K562 (cell line): ENCODE results near the gene NCMAP. TPM values are rescaled to one million over a fixed set of nuclear protein-coding genes. Genes with fewer than 3 reads are reported as not detected.

Experiments
- CTCF ChIP-seq, 3 experiments: IDR thresholded peaks in 2 of 3; conservative IDR thresholded peaks in 1 of 3; 2 replicates each; pipeline ENCODE4 v1.5.1; 2011 to 2012; ENCODE audit warnings: low read length in 3 of 3, mild to moderate bottlenecking in 3 of 3, control low read depth in 2 of 3, improper control_type of control experiment in 1 of 3, inconsistent platforms in 1 of 3, low read depth in 1 of 3, mixed read lengths in 1 of 3, moderate library complexity in 1 of 3; ENCODE audit not compliant: insufficient read depth in 2 of 3
- E4F1 ChIP-seq: fragments of 250-450 bp; sonication (Bioruptor Pico); IDR thresholded peaks from 2 replicates; pipeline ENCODE4 v1.5.0; 2021; ENCODE audit warnings: mild to moderate bottlenecking, borderline replicate concordance
- HDAC6 ChIP-seq: IDR thresholded peaks from 2 replicates; pipeline ENCODE4 v1.6.1; 2012; ENCODE audit warnings: low read depth, mild to moderate bottlenecking, control low read depth, inconsistent platforms, low read length, moderate library complexity
- JUND ChIP-seq, 2 experiments: IDR thresholded peaks; 2 replicates in 1 of 2; 3 replicates in 1 of 2; pipeline ENCODE4 v1.6.1; 2011; ENCODE audit warnings: borderline replicate concordance in 2 of 2, low read depth in 2 of 2, low read length in 2 of 2, improper control_type of control experiment in 1 of 2, missing biosample characterization in 1 of 2, missing genetic modification characterization in 1 of 2, missing genetic modification reagents in 1 of 2
- MCM7 ChIP-seq, 2 experiments: fragments of 450-650 bp; IDR thresholded peaks; 2 replicates each; pipeline ENCODE4 v1.6.1; 2016 to 2018
- RBM25 ChIP-seq: fragments of 200-400 bp; formaldehyde crosslinking; IDR thresholded peaks from 2 replicates; pipeline ENCODE4 v1.6.1; 2018; ENCODE audit warnings: low read length, low read depth, moderate library complexity; ENCODE audit not compliant: severe bottlenecking
- SETDB1 ChIP-seq: IDR thresholded peaks from one replicate; pipeline ENCODE4 v1.6.1; 2012; ENCODE audit warnings: low read length, control low read depth, inconsistent platforms
- TFE3 ChIP-seq: fragments of 450-650 bp; formaldehyde crosslinking; IDR thresholded peaks from 2 replicates; pipeline ENCODE4 v1.4.0; 2020; ENCODE audit warnings: mild to moderate bottlenecking, mixed read lengths
- ZNF512 ChIP-seq: IDR thresholded peaks from 2 replicates; pipeline ENCODE4 v1.6.1; 2016; ENCODE audit warnings: missing genetic modification characterization, missing compliant biosample characterization
- ZNF518B ChIP-seq: fragments of 250-450 bp; sonication (Bioruptor Pico); IDR thresholded peaks from 2 replicates; pipeline ENCODE4 v1.5.0; 2021; ENCODE audit warnings: mild to moderate bottlenecking, moderate library complexity
- polyA plus RNA-seq, 8 experiments: library from polyadenylated mRNA; depleted of rRNA in 4 of 8; stranded (reverse) in 5 of 8; unstranded in 3 of 8; fragments of >200 nt; fragmentation: Nextera tagmentation in 2 of 8; fragmentation: Illumina TruSeq in 1 of 8; extraction: Ambion mirVana in 2 of 8; extraction: Trizol in 1 of 8; gene quantifications; 2 replicates each; pipeline versions ENCODE4 v1.2.1 to v1.2.3, GENCODE V29; 2011 to 2014; ENCODE audit warnings: inconsistent platforms in 1 of 8, missing spikeins in 1 of 8
- total RNA-seq, 7 experiments: library from RNA; depleted of rRNA in 6 of 7; stranded (reverse); fragments of >200 nt in 6 of 7; fragmentation: Illumina TruSeq in 2 of 7; extraction: Trizol in 2 of 7; gene quantifications; 2 replicates each; pipeline versions ENCODE4 v1.2.1 to v1.2.3, GENCODE V29; 2011 to 2021; ENCODE audit warnings: low replicate concordance in 1 of 7

NCMAP gene
- total and polyA plus RNA-seq, 9 of the 15 experiments (the other 6 are each of a cell fraction or from before 2014, with no cell fraction given): 0.03 TPM; not detected in 8

GRCh38 chr1:24642481-24643362 lies 86.8 kb downstream of the NCMAP start, which contains the start of gene SRRM1 (continued):
- peak; percentile 12 to 49 (median 33); a peak in 3 of 6 replicates for TF ChIP-seq CTCF (IDR thresholded peaks at IDR 0.05 in 2 of 3, conservative IDR thresholded peaks at IDR 0.05 in 1 of 3; ENCODE audit: insufficient read depth in 2 of 3, low read depth in 1 of 3, low read length in 3 of 3)
- TF ChIP-seq TFE3: peak; percentile 86
- peak; percentile 48 for TF ChIP-seq RBM25
- TF ChIP-seq ZNF512: no peak
- TF ChIP-seq MCM7 (IDR thresholded peaks at IDR 0.05): no peak
- TF ChIP-seq JUND (IDR thresholded peaks at IDR 0.05; ENCODE audit: borderline replicate concordance, low read depth, low read length): peak; percentile 79
- peak; percentile 81; the same call in 1 of the 3 replicates for TF ChIP-seq JUND (tag; IDR thresholded peaks at IDR 0.05; ENCODE audit: borderline replicate concordance, low read depth, low read length)
- no peak for TF ChIP-seq SETDB1
- no peak for TF ChIP-seq E4F1 (CRISPR knock-in tag)
- no peak for TF ChIP-seq HDAC6
- no peak for TF ChIP-seq ZNF518B (CRISPR knock-in tag)
